Forelimb muscle (tissue), 1 donor: ENCODE measurements around the gene MTNR1B. TPM values are rescaled to one million over a fixed set of nuclear protein-coding genes. Genes with fewer than 3 reads are reported as not detected.
A peak's percentile ranks its signal among the peaks of the same experiment; 100 is the strongest.

Source experiments
- DNase-seq: peaks from one replicate; pipeline ENCODE4 v3.0.0-alpha.2; 2013; ENCODE audit warnings: low read depth
- polyA plus RNA-seq: library from polyadenylated mRNA; unstranded; fragments of 120-200 nt; gene quantifications from one replicate; pipeline ENCODE4 v1.2.1, GENCODE V29; 2013; ENCODE audit not compliant: insufficient read length

Gene MTNR1B
- polyA plus RNA-seq, 1 donor: not detected

GRCh38 chr11:92978271-92979111, 9.0 kb downstream of the MTNR1B start:
- DNase-seq: peak; percentile 16

- no peak for DNase-seq
These were observed 9.7 kb downstream of the MTNR1B start for GRCh38 chr11:92979176-92979575.

- DNase-seq: no peak
These were observed 10.9 kb downstream of the MTNR1B start for GRCh38 chr11:92980312-92980711.

GRCh38 chr11:92981508-92982043, 12.1 kb downstream of the MTNR1B start:
- no peak for DNase-seq

GRCh38 chr11:92986585-92986984, 17.1 kb downstream of the MTNR1B start:
- DNase-seq: no peak

GRCh38 chr11:92993004-92993403, 23.6 kb downstream of the MTNR1B start:
- DNase-seq: no peak

GRCh38 chr11:93000511-93001476, 31.3 kb downstream of the MTNR1B start:
- no peak for DNase-seq

- DNase-seq: no peak
These were observed 32.4 kb downstream of the MTNR1B start for GRCh38 chr11:93001806-93002205.

- DNase-seq: no peak
These were observed 32.9 kb downstream of the MTNR1B start for GRCh38 chr11:93002380-93002779.

GRCh38 chr11:93005239-93005638, 35.8 kb downstream of the MTNR1B start:
- DNase-seq: peak; percentile 22

- DNase-seq: no peak
These were observed 44.2 kb downstream of the MTNR1B start for GRCh38 chr11:93013646-93014045.

GRCh38 chr11:93016595-93016994, 47.1 kb downstream of the MTNR1B start:
- DNase-seq: no peak

- no peak for DNase-seq
These were observed 48.6 kb downstream of the MTNR1B start for GRCh38 chr11:93017821-93018690.

- no peak for DNase-seq
These were observed 51.0 kb downstream of the MTNR1B start for GRCh38 chr11:93020248-93021046.

GRCh38 chr11:93024369-93024768, 54.9 kb downstream of the MTNR1B start:
- no peak for DNase-seq

- DNase-seq: no peak
These were observed 56.3 kb downstream of the MTNR1B start for GRCh38 chr11:93025558-93026255.

GRCh38 chr11:93028960-93029522, 59.6 kb downstream of the MTNR1B start:
- no peak for DNase-seq

- DNase-seq: no peak
These were observed 61.9 kb downstream of the MTNR1B start for GRCh38 chr11:93031386-93031785.
